GM12878 (cell line): ENCODE data around the gene GKN1. TPM values are rescaled to one million over a fixed set of nuclear protein-coding genes. Genes with fewer than 3 reads are reported as not detected.

Source experiments
- ATAC-seq: fragments of 200-7000 bp; cut with Tn5 transposase; 3 replicates; pipeline ENCODE4 v1.9.1; 2020; ENCODE audit warnings: mild to moderate bottlenecking, moderate library complexity
- BruUV-seq: library from RNA; stranded (reverse); fragments of 400-500 nt; replicated peaks from 2 replicates; lab custom pipeline; 2021; lab: Mats Ljungman, UMichigan
- CTCF ChIA-PET: fragments of 300-600 bp; sonication (Branson Sonifier 250); formaldehyde crosslinking; extraction: SDS; loops from one replicate; lab custom pipeline; 2021; ENCODE audit warnings: inconsistent platforms; lab: Yijun Ruan, JAX
- POLR2A ChIA-PET: fragments of 350-600 bp; formaldehyde crosslinking; extraction: SDS; loops from one replicate; lab custom pipeline; 2021; ENCODE audit warnings: inconsistent platforms; lab: Charles Lee
- RAD21 ChIA-PET: fragments of 300-600 bp; sonication (Branson Sonifier 250); formaldehyde crosslinking; loops from one replicate; lab custom pipeline; 2023; ENCODE audit warnings: antibody characterized with exemption; ENCODE audit not compliant: unreplicated experiment; lab: Charles Lee
- SMC1A ChIA-PET: fragments of 300-600 bp; sonication (Branson Sonifier 250); formaldehyde crosslinking; loops from one replicate; lab custom pipeline; 2023; ENCODE audit not compliant: unreplicated experiment, uncharacterized antibody; lab: Charles Lee
- DNase-seq: peaks from one replicate; pipeline ENCODE4 v3.0.0-alpha.2; 2011; ENCODE audit warnings: low read depth, low spot score
- FAIRE-seq: peaks from 3 replicates; lab custom pipeline; 2011; peaks lifted over from hg19 to GRCh38; lab: Jason Lieb, UNC
- H2AFZ ChIP-seq: 2 replicates; pipeline ENCODE4 v1.6.0; 2011; ENCODE audit warnings: low read depth, low read length, control low read depth; ENCODE audit not compliant: control insufficient read depth
- H3K27ac ChIP-seq: 2 replicates; pipeline ENCODE4 v1.5.1; 2011; ENCODE audit warnings: control low read depth; ENCODE audit not compliant: control insufficient read depth, insufficient read depth
- H3K27me3 ChIP-seq, 2 experiments: replicated peaks in 1 of 2; 2 replicates each; pipeline versions ENCODE4 v1.6.0 to v1.6.1; 2011; ENCODE audit warnings: low read length in 1 of 2; ENCODE audit not compliant: control insufficient read depth in 2 of 2, insufficient read depth in 2 of 2
- H3K36me3 ChIP-seq, 2 experiments: 2 replicates each; pipeline ENCODE4 v1.5.1; 2011; ENCODE audit warnings: low read length in 1 of 2; ENCODE audit not compliant: control insufficient read depth in 2 of 2, insufficient read depth in 2 of 2
- H3K4me1 ChIP-seq: 2 replicates; pipeline ENCODE4 v1.6.1; 2011; ENCODE audit warnings: mild to moderate bottlenecking, low read length, moderate library complexity, mixed read lengths; ENCODE audit not compliant: control insufficient read depth, insufficient read depth
- H3K4me2 ChIP-seq: 2 replicates; pipeline ENCODE4 v1.6.0; 2011; ENCODE audit warnings: control low read depth; ENCODE audit not compliant: control insufficient read depth, insufficient read depth
- H3K4me3 ChIP-seq: fragments of 200-600 bp; sonication (generic); 2 replicates; pipeline ENCODE4 v1.5.1; 2016
- H3K79me2 ChIP-seq: 2 replicates; pipeline ENCODE4 v1.6.0; 2011; ENCODE audit warnings: low read length; ENCODE audit not compliant: control insufficient read depth, insufficient read depth
- H3K9ac ChIP-seq: 2 replicates; pipeline ENCODE4 v1.8.0; 2011; ENCODE audit warnings: low read length, control low read depth, mixed read lengths; ENCODE audit not compliant: control insufficient read depth, insufficient read depth
- H3K9me3 ChIP-seq: replicated peaks from 3 replicates; pipeline ENCODE4 v1.5.1; 2011; ENCODE audit warnings: mild to moderate bottlenecking, low read length; ENCODE audit not compliant: control insufficient read depth, insufficient read depth
- H4K20me1 ChIP-seq: 2 replicates; pipeline ENCODE4 v1.6.0; 2011; ENCODE audit not compliant: control insufficient read depth, insufficient read depth
- ASH2L ChIP-seq: fragments of 300-600, 200-600 bp; sonication (generic); IDR thresholded peaks from 2 replicates; pipeline ENCODE4 v1.6.1; 2017; ENCODE audit warnings: low read depth, mild to moderate bottlenecking, borderline replicate concordance
- BCL3 ChIP-seq: IDR thresholded peaks from 2 replicates; pipeline ENCODE4 v1.6.1; 2011; ENCODE audit warnings: borderline replicate concordance, low read depth, mild to moderate bottlenecking, moderate library complexity, low read length; ENCODE audit not compliant: insufficient read depth, poor library complexity, severe bottlenecking
- CREB1 ChIP-seq: IDR thresholded peaks from 2 replicates; pipeline ENCODE4 v1.6.1; 2012; ENCODE audit warnings: low read depth, mild to moderate bottlenecking, inconsistent platforms
- MYC ChIP-seq: IDR thresholded peaks from 2 replicates; pipeline ENCODE4 v1.6.1; 2011; ENCODE audit warnings: mild to moderate bottlenecking, low read length, moderate library complexity, inconsistent platforms; ENCODE audit not compliant: insufficient read depth, insufficient replicate concordance, insufficient read length, severe bottlenecking
- POLR2AphosphoS2 ChIP-seq: IDR thresholded peaks from 2 replicates; pipeline ENCODE4 v1.6.1; 2011; ENCODE audit warnings: low read depth, mild to moderate bottlenecking, low read length, improper control_type of control experiment, moderate library complexity
- SPI1 ChIP-seq: IDR thresholded peaks from 2 replicates; pipeline ENCODE4 v1.6.1; 2011; ENCODE audit warnings: low read depth, mild to moderate bottlenecking, low read length, moderate library complexity, borderline replicate concordance; ENCODE audit not compliant: insufficient read depth
- TARDBP ChIP-seq: IDR thresholded peaks from 2 replicates; pipeline ENCODE4 v1.6.1; 2016; ENCODE audit warnings: borderline replicate concordance
- YBX1 ChIP-seq: fragments of 450-650 bp; IDR thresholded peaks from 2 replicates; pipeline ENCODE4 v1.6.1; 2016; ENCODE audit warnings: antibody characterized with exemption
- ZBED1 ChIP-seq: IDR thresholded peaks from 2 replicates; pipeline ENCODE4 v1.6.1; 2016; ENCODE audit warnings: borderline replicate concordance
- WGBS: methylation state at CpG from one replicate; pipeline ENCODE4 v1.1.6; 2016; ENCODE audit warnings: low lambda C conversion rate; ENCODE audit not compliant: insufficient replicate concordance, insufficient coverage; ENCODE audit errors: missing lambda C conversion rate; 5-methylcytosine and 5-hydroxymethylcytosine counted together
- in situ Hi-C: fragments of 300-500 bp; cut with MboI; formaldehyde crosslinking; loops from 9 replicates; pipeline ENCODE4 v1.14.3; 2018; ENCODE audit warnings: mixed read lengths
- intact Hi-C: fragments of 100-400 bp; cut with micrococcal nuclease; formaldehyde crosslinking; loops from one replicate; pipeline ENCODE4 v1.14.2; 2022; ENCODE audit not compliant: unreplicated experiment
- polyA plus RNA-seq, 11 experiments: library from polyadenylated mRNA; depleted of rRNA in 4 of 11; unstranded in 6 of 11; stranded (reverse) in 5 of 11; fragments of >200 nt; fragmentation: Nextera tagmentation in 4 of 11; fragmentation: Illumina TruSeq in 1 of 11; extraction: Ambion mirVana in 4 of 11; extraction: Trizol in 1 of 11; gene quantifications; 1 replicate in 1 of 11; 2 replicates in 10 of 11; pipeline versions ENCODE4 v1.2.1 to v1.2.3, GENCODE V29; 2011 to 2016; ENCODE audit warnings: inconsistent platforms in 2 of 11, missing spikeins in 2 of 11, low read depth in 1 of 11
- total RNA-seq, 4 experiments: library from RNA; depleted of rRNA in 3 of 4; stranded (reverse); fragments of >200 nt in 3 of 4; fragmentation: Illumina TruSeq in 1 of 4; extraction: Trizol in 1 of 4; gene quantifications; 2 replicates each; pipeline versions ENCODE4 v1.2.1 to v1.2.3, GENCODE V29; 2013 to 2021

GKN1 gene
- total and polyA plus RNA-seq, 10 of the 15 experiments (the other 5 are each of a cell fraction or from before 2014, with no cell fraction given) = not detected

GRCh38 chr2:69010437-69011194 lies 36.2 kb downstream of the GKN1 start:
- CTCF ChIA-PET = interaction anchor here (1.3 kb wide), 1 partner anchor 296 kb away, joined by 4 read pairs; no protein-coding TSS in a partner anchor

More at GRCh38 chr2:69010437-69011194, 36.2 kb downstream of the GKN1 start:
- no peak for DNase-seq
- no peak for ATAC-seq
- H3K9me3 ChIP-seq = no peaks in the 10 kb centered on the region
- WGBS = 52% methylated on average over 8 of the region's 8 CpGs
- RAD21 ChIA-PET = no interaction called here
- no peak for TF ChIP-seq ZBED1
- TF ChIP-seq CREB1 = no peak
- TF ChIP-seq BCL3 = no peak
- TF ChIP-seq POLR2AphosphoS2 = no peak
- TF ChIP-seq YBX1 = no peak
- TF ChIP-seq ASH2L = no peak
- no peak for TF ChIP-seq MYC
- TF ChIP-seq SPI1 = no peak
- no peak for TF ChIP-seq TARDBP
- H3K4me2 ChIP-seq = no peak overlapping the region
- in situ Hi-C loops (loop anchor here (25.0 kb wide), 1 partner anchor 702 kb away; no protein-coding TSS in a partner anchor), intact Hi-C loops (loop anchor here (5.0 kb wide), 1 partner anchor 297 kb away; no protein-coding TSS in a partner anchor)
- peaks cover 6 to 14% of the 10 kb centered on the region in 2 experiments for H3K27me3 ChIP-seq
- H3K27ac ChIP-seq = no peak overlapping the region
- H4K20me1 ChIP-seq = no peaks in the 10 kb centered on the region
- H3K79me2 ChIP-seq = no peaks in the 10 kb centered on the region
- BruUV-seq = no TSS peak
- no peak overlapping the region for H3K9ac ChIP-seq
- SMC1A ChIA-PET = no interaction called here
- H3K36me3 ChIP-seq = no peaks in the 10 kb centered on the region
- H3K4me1 ChIP-seq = no peaks in the 10 kb centered on the region; the same call in 1 of the 2 replicates
- POLR2A ChIA-PET = no interaction called here
- H2AFZ ChIP-seq = no peak overlapping the region
- FAIRE-seq = no peak
- H3K4me3 ChIP-seq = no peak overlapping the region
